ENCODE measurements around the gene PTPN14. TPM values are rescaled to one million over a fixed set of nuclear protein-coding genes. Genes with fewer than 3 reads are reported as not detected.

Gene PTPN14
- total RNA-seq, 4 donors from 2014 or later = 4.5 to 9.7 (median 7.1) TPM

- Histone ChIP-seq H3K9me3 (no peaks in the 10 kb centered on the region), H3K27ac (peak overlapping the region in 3 of 4 donors; percentile 21 to 38 (median 23)), H3K4me3 (no peak overlapping the region), H3K4me1 (peaks cover 0 to 16% (median 0%) of the 10 kb centered on the region in 4 donors), H3K27me3 (no peaks in the 10 kb centered on the region), H3K36me3 (no peaks in the 10 kb centered on the region)
- DNase-seq = no peak
- 61 to 80% methylated on average over 2 of the region's 2 CpGs for WGBS, 2 donors (ENCODE audit: low coverage in 1 of 2)
- in situ Hi-C loops (cut with MboI; ENCODE audit: low pct_ligation_motif_present in 1 of 4, low pct_unique_long_range_greater_than_20kb in 1 of 4, low sequenced_read_pairs in 3 of 4) (no loop called here), intact Hi-C loops (cut with DNase I; ENCODE audit: low total_unique reads) (no loop called here)
- no peak for TF ChIP-seq CTCF (IDR thresholded peaks at IDR 0.05)
- no peak for TF ChIP-seq EP300 (IDR thresholded peaks at IDR 0.05; ENCODE audit: low read depth)
- TF ChIP-seq POLR2A (IDR thresholded peaks at IDR 0.05) = no peak
- no peak for TF ChIP-seq POLR2AphosphoS5 (IDR thresholded peaks at IDR 0.05)
Observed at GRCh38 chr1:214416858-214417257, 134.5 kb downstream of the PTPN14 start.

- H3K9me3 ChIP-seq = no peaks in the 10 kb centered on the region
- H3K36me3 ChIP-seq = no peaks in the 10 kb centered on the region
- peak overlapping the region in 1 of 4 donors; percentile 23 for H3K27ac ChIP-seq
- no peak overlapping the region for H3K4me3 ChIP-seq
- 31 to 46% methylated on average over 2 of the region's 2 CpGs for WGBS, 2 donors (ENCODE audit: low coverage in 1 of 2)
- no peak for DNase-seq
- no peaks in the 10 kb centered on the region for H3K27me3 ChIP-seq
- H3K4me1 ChIP-seq = peaks cover 0 to 16% (median 0%) of the 10 kb centered on the region in 4 donors
- no peak for TF ChIP-seq CTCF (IDR thresholded peaks at IDR 0.05)
- no peak for TF ChIP-seq POLR2A (IDR thresholded peaks at IDR 0.05)
- TF ChIP-seq POLR2AphosphoS5 (IDR thresholded peaks at IDR 0.05) = no peak
- TF ChIP-seq EP300 (IDR thresholded peaks at IDR 0.05; ENCODE audit: low read depth) = no peak
- intact Hi-C loops (cut with DNase I; ENCODE audit: low total_unique reads) (no loop called here), in situ Hi-C loops (cut with MboI; ENCODE audit: low pct_ligation_motif_present in 1 of 4, low pct_unique_long_range_greater_than_20kb in 1 of 4, low sequenced_read_pairs in 3 of 4) (no loop called here)
Observed at GRCh38 chr1:214416417-214416816, 135.0 kb downstream of the PTPN14 start.

GRCh38 chr1:214415131-214415530 is 136.3 kb downstream of the PTPN14 start:
- H3K4me3 ChIP-seq = no peak overlapping the region
- TF ChIP-seq CTCF (IDR thresholded peaks at IDR 0.05) (no peak), POLR2AphosphoS5 (IDR thresholded peaks at IDR 0.05) (no peak), POLR2A (IDR thresholded peaks at IDR 0.05) (no peak), EP300 (IDR thresholded peaks at IDR 0.05; ENCODE audit: low read depth) (no peak)
- H3K27me3 ChIP-seq = no peaks in the 10 kb centered on the region
- no peak for DNase-seq
- H3K4me1 ChIP-seq = peaks cover 0 to 13% (median 0%) of the 10 kb centered on the region in 4 donors
- 80 to 88% methylated on average over 5 of the region's 5 CpGs for WGBS, 2 donors (ENCODE audit: low coverage in 1 of 2)
- H3K36me3 ChIP-seq = no peaks in the 10 kb centered on the region
- in situ Hi-C loops (cut with MboI; ENCODE audit: low pct_ligation_motif_present in 1 of 4, low pct_unique_long_range_greater_than_20kb in 1 of 4, low sequenced_read_pairs in 3 of 4) = no loop called here
- no peaks in the 10 kb centered on the region for H3K9me3 ChIP-seq
- intact Hi-C loops (cut with DNase I; ENCODE audit: low total_unique reads) = no loop called here
- no peak overlapping the region for H3K27ac ChIP-seq

GRCh38 chr1:214414691-214415090 is 136.7 kb downstream of the PTPN14 start:
- Histone ChIP-seq H3K4me3 (no peak overlapping the region), H3K27me3 (no peaks in the 10 kb centered on the region), H3K4me1 (peaks cover 0 to 8% (median 0%) of the 10 kb centered on the region in 4 donors), H3K36me3 (no peaks in the 10 kb centered on the region), H3K27ac (no peak overlapping the region), H3K9me3 (no peaks in the 10 kb centered on the region)
- DNase-seq = no peak
- in situ Hi-C loops (cut with MboI; ENCODE audit: low pct_ligation_motif_present in 1 of 4, low pct_unique_long_range_greater_than_20kb in 1 of 4, low sequenced_read_pairs in 3 of 4) = no loop called here
- intact Hi-C loops (cut with DNase I; ENCODE audit: low total_unique reads) = no loop called here
- WGBS, 2 donors (ENCODE audit: low coverage in 1 of 2) = 88 to 93% methylated on average over 2 to 4 of the region's 4 CpGs
- no peak for TF ChIP-seq EP300 (IDR thresholded peaks at IDR 0.05; ENCODE audit: low read depth)
- no peak for TF ChIP-seq CTCF (IDR thresholded peaks at IDR 0.05)
- TF ChIP-seq POLR2A (IDR thresholded peaks at IDR 0.05) = no peak
- no peak for TF ChIP-seq POLR2AphosphoS5 (IDR thresholded peaks at IDR 0.05)

Data from transverse colon (tissue), 4 donors.